WTC11 (cell line): ENCODE measurements around the gene LSP1.

Source experiments
- ATF6 ChIP-seq: sonication (generic); formaldehyde crosslinking; IDR thresholded peaks from 2 replicates; pipeline ENCODE4 v1.8.1; 2023; ENCODE audit warnings: mild to moderate bottlenecking, missing genetic modification reagents
- KAT7 ChIP-seq: sonication (generic); formaldehyde crosslinking; IDR thresholded peaks from 2 replicates; pipeline ENCODE4 v1.8.1; 2023; ENCODE audit warnings: missing genetic modification reagents, mild to moderate bottlenecking, borderline replicate concordance
- NR2C2 ChIP-seq: sonication (generic); formaldehyde crosslinking; IDR thresholded peaks from 2 replicates; pipeline ENCODE4 v1.8.0; 2022; ENCODE audit warnings: mild to moderate bottlenecking, missing genetic modification reagents
- NR3C1 ChIP-seq: sonication (generic); formaldehyde crosslinking; conservative IDR thresholded peaks from 2 replicates; pipeline ENCODE4 v1.8.1; 2023; ENCODE audit warnings: low read depth, mild to moderate bottlenecking, missing genetic modification reagents
- SMAD3 ChIP-seq: sonication (generic); formaldehyde crosslinking; IDR thresholded peaks from 2 replicates; pipeline ENCODE4 v1.8.0; 2022; ENCODE audit warnings: missing genetic modification reagents, mild to moderate bottlenecking, borderline replicate concordance
- SP1 ChIP-seq: sonication (generic); formaldehyde crosslinking; conservative IDR thresholded peaks from 2 replicates; pipeline ENCODE4 v1.8.1; 2022; ENCODE audit warnings: missing genetic modification reagents
- USF2 ChIP-seq: sonication (generic); formaldehyde crosslinking; IDR thresholded peaks from 2 replicates; pipeline ENCODE4 v1.8.1; 2023; ENCODE audit warnings: mild to moderate bottlenecking, missing genetic modification reagents, moderate library complexity
- ZNF317 ChIP-seq: sonication (generic); formaldehyde crosslinking; IDR thresholded peaks from 2 replicates; pipeline ENCODE4 v1.8.1; 2023; ENCODE audit warnings: low read depth, mild to moderate bottlenecking, moderate library complexity, missing genetic modification reagents, borderline replicate concordance
- TF ChIP-seq, protein P1 (sequence below): sonication (generic); formaldehyde crosslinking; IDR thresholded peaks from 2 replicates; pipeline ENCODE4 v1.8.1; 2023; ENCODE audit warnings: mild to moderate bottlenecking, missing genetic modification reagents, borderline replicate concordance
- TF ChIP-seq, protein P2 (sequence below): fragments of 200-600 bp; IDR thresholded peaks from 2 replicates; pipeline ENCODE4 v1.8.0; 2022; ENCODE audit warnings: antibody characterized with exemption

GRCh38 chr11:1887451-1888346 is 34.8 kb downstream of the LSP1 start:
- TF ChIP-seq, protein P1, sequence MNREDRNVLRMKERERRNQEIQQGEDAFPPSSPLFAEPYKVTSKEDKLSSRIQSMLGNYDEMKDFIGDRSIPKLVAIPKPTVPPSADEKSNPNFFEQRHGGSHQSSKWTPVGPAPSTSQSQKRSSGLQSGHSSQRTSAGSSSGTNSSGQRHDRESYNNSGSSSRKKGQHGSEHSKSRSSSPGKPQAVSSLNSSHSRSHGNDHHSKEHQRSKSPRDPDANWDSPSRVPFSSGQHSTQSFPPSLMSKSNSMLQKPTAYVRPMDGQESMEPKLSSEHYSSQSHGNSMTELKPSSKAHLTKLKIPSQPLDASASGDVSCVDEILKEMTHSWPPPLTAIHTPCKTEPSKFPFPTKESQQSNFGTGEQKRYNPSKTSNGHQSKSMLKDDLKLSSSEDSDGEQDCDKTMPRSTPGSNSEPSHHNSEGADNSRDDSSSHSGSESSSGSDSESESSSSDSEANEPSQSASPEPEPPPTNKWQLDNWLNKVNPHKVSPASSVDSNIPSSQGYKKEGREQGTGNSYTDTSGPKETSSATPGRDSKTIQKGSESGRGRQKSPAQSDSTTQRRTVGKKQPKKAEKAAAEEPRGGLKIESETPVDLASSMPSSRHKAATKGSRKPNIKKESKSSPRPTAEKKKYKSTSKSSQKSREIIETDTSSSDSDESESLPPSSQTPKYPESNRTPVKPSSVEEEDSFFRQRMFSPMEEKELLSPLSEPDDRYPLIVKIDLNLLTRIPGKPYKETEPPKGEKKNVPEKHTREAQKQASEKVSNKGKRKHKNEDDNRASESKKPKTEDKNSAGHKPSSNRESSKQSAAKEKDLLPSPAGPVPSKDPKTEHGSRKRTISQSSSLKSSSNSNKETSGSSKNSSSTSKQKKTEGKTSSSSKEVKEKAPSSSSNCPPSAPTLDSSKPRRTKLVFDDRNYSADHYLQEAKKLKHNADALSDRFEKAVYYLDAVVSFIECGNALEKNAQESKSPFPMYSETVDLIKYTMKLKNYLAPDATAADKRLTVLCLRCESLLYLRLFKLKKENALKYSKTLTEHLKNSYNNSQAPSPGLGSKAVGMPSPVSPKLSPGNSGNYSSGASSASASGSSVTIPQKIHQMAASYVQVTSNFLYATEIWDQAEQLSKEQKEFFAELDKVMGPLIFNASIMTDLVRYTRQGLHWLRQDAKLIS (CRISPR knock-in tag) = no peak
- TF ChIP-seq, protein P2, sequence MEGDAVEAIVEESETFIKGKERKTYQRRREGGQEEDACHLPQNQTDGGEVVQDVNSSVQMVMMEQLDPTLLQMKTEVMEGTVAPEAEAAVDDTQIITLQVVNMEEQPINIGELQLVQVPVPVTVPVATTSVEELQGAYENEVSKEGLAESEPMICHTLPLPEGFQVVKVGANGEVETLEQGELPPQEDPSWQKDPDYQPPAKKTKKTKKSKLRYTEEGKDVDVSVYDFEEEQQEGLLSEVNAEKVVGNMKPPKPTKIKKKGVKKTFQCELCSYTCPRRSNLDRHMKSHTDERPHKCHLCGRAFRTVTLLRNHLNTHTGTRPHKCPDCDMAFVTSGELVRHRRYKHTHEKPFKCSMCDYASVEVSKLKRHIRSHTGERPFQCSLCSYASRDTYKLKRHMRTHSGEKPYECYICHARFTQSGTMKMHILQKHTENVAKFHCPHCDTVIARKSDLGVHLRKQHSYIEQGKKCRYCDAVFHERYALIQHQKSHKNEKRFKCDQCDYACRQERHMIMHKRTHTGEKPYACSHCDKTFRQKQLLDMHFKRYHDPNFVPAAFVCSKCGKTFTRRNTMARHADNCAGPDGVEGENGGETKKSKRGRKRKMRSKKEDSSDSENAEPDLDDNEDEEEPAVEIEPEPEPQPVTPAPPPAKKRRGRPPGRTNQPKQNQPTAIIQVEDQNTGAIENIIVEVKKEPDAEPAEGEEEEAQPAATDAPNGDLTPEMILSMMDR = no peak
- TF ChIP-seq KAT7 (CRISPR knock-in tag) (no peak), USF2 (CRISPR knock-in tag) (no peak), SMAD3 (no peak), SP1 (CRISPR knock-in tag) (no peak), ATF6 (CRISPR knock-in tag) (no peak), NR3C1 (CRISPR knock-in tag) (no peak), NR2C2 (no peak), ZNF317 (no peak)
